ENCODE measurements around the gene ADAP1. TPM values are rescaled to one million over a fixed set of nuclear protein-coding genes. Genes with fewer than 3 reads are reported as not detected.

Gene ADAP1
- total RNA-seq, 1 experiment from 2014 or later, result 3.1 TPM

DNA sequence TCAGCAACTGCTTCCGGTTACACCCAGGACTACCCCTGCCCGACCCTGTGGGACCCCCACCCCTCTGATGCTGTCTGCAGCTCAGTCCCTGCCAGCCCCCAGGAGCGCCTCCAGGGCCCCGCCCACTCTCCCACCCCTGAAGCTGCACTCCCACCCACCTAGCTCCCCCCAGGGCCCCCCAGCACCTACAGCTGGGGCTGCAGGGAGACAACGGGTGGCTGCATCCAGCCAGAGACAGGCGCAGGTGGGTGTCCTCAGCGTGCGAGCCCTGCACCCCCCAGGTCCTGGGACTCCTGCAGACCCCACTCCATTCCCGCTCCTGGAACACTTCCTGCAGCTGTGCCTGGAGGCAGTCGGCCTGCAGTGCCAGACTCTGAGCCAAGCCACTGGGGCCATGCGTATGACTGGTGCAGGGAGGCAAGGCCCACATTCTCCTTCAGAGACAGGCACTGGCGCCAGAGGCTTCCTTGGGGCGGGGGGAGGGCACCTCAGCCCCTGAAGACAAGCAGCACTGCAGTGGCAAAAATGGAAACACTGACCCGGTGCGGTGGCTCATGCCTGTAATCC lies 34.6 kb upstream of the ADAP1 start:
- no peak for ATAC-seq
- H3K27ac ChIP-seq (ENCODE audit: low read length), result no peak overlapping the region
- CTCF ChIA-PET, result no interaction called here

DNA sequence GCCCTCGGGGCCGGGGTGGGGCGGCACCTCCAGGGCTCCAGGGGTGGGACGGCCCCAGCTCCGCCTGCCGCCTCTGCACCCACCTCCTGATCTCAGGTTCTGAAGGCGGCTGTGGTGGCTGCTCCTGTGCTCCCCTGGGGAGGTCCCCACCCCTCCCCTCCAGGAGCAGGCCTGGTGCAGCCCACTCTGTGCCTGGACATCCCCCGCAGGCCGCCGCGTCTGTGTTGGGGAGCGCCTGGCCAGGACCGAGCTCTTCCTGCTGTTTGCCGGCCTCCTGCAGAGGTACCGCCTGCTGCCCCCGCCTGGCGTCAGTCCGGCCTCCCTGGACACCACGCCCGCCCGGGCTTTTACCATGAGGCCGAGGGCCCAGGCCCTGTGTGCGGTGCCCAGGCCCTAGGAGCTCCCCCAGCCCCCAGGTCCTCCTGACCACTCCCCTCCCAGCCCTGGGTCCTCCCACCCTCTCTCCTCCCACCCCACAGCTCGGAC lies 34.0 kb upstream of the ADAP1 start:
- H3K9me3 ChIP-seq (ENCODE audit: control insufficient read depth, insufficient read depth, low read depth, low read length), result no peaks in the 10 kb centered on the region
- TF ChIP-seq, protein P1, sequence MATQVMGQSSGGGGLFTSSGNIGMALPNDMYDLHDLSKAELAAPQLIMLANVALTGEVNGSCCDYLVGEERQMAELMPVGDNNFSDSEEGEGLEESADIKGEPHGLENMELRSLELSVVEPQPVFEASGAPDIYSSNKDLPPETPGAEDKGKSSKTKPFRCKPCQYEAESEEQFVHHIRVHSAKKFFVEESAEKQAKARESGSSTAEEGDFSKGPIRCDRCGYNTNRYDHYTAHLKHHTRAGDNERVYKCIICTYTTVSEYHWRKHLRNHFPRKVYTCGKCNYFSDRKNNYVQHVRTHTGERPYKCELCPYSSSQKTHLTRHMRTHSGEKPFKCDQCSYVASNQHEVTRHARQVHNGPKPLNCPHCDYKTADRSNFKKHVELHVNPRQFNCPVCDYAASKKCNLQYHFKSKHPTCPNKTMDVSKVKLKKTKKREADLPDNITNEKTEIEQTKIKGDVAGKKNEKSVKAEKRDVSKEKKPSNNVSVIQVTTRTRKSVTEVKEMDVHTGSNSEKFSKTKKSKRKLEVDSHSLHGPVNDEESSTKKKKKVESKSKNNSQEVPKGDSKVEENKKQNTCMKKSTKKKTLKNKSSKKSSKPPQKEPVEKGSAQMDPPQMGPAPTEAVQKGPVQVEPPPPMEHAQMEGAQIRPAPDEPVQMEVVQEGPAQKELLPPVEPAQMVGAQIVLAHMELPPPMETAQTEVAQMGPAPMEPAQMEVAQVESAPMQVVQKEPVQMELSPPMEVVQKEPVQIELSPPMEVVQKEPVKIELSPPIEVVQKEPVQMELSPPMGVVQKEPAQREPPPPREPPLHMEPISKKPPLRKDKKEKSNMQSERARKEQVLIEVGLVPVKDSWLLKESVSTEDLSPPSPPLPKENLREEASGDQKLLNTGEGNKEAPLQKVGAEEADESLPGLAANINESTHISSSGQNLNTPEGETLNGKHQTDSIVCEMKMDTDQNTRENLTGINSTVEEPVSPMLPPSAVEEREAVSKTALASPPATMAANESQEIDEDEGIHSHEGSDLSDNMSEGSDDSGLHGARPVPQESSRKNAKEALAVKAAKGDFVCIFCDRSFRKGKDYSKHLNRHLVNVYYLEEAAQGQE (IDR thresholded peaks at IDR 0.05; ENCODE audit: insufficient read depth in 1 of 2, low read depth in 2 of 2, low read length in 1 of 2), result no peak
- TF ChIP-seq POLR2AphosphoS5 (IDR thresholded peaks at IDR 0.05; ENCODE audit: low read depth, low read length), result 0 out of 2 replicates have a peak, but pooled peaks have one; percentile 31
- peak; percentile 13 for ATAC-seq
- H3K27me3 ChIP-seq (ENCODE audit: control insufficient read depth, insufficient read depth, low read length), result no peaks in the 10 kb centered on the region
- no TSS peak for BruUV-seq (replicated peaks)
- H3K36me3 ChIP-seq (ENCODE audit: control insufficient read depth, insufficient read depth, low read length), result no peaks in the 10 kb centered on the region
- H3K4me1 ChIP-seq (ENCODE audit: control insufficient read depth, insufficient read depth, low read length), result peaks cover 52% of the 10 kb centered on the region
- DNase-seq (ENCODE audit: low read depth, low spot score), result no peak
- H3K4me3 ChIP-seq (ENCODE audit: low read depth in 2 of 2, low read length in 2 of 2), result no peak overlapping the region; a peak in 1 of 4 replicates
- ChIA-PET CTCF (no interaction called here), POLR2A (interaction anchor here (0.6 kb wide), 1 partner anchor 13 kb away, joined by 3 read pairs; the partner anchor contains the start of gene COX19)
- in situ Hi-C loops (cut with HindIII; ENCODE audit: low pct_unique_long_range_greater_than_20kb, low sequenced_read_pairs) (no loop called here), intact Hi-C loops (cut with micrococcal nuclease; ENCODE audit: unreplicated experiment) (no loop called here)
- no peak overlapping the region for H3K27ac ChIP-seq (ENCODE audit: low read length)

More for the DNA sequence above, 34.6 kb upstream of the ADAP1 start:
- H3K27me3 ChIP-seq (ENCODE audit: control insufficient read depth, insufficient read depth, low read length), result no peaks in the 10 kb centered on the region
- BruUV-seq (replicated peaks), result no TSS peak
- intact Hi-C loops (cut with micrococcal nuclease; ENCODE audit: unreplicated experiment) (no loop called here), in situ Hi-C loops (cut with HindIII; ENCODE audit: low pct_unique_long_range_greater_than_20kb, low sequenced_read_pairs) (no loop called here)
- H3K4me1 ChIP-seq (ENCODE audit: control insufficient read depth, insufficient read depth, low read length), result peaks cover 55% of the 10 kb centered on the region
- DNase-seq (ENCODE audit: low read depth, low spot score), result no peak
- TF ChIP-seq, protein P1 (IDR thresholded peaks at IDR 0.05; ENCODE audit: insufficient read depth in 1 of 2, low read depth in 2 of 2, low read length in 1 of 2), result no peak
- TF ChIP-seq CTCF (IDR thresholded peaks at IDR 0.05) (no peak), TCF7L2 (IDR thresholded peaks at IDR 0.05; ENCODE audit: low read depth, low read length) (no peak), POLR2AphosphoS5 (IDR thresholded peaks at IDR 0.05; ENCODE audit: low read depth, low read length) (no peak), SIN3A (IDR thresholded peaks at IDR 0.05; ENCODE audit: borderline replicate concordance, insufficient read depth, low read depth, low read length) (no peak)
- no peak overlapping the region for H3K4me3 ChIP-seq (ENCODE audit: low read depth in 2 of 2, low read length in 2 of 2)
- H3K9me3 ChIP-seq (ENCODE audit: control insufficient read depth, insufficient read depth, low read depth, low read length), result no peaks in the 10 kb centered on the region
- no peaks in the 10 kb centered on the region for H3K36me3 ChIP-seq (ENCODE audit: control insufficient read depth, insufficient read depth, low read length)
- POLR2A ChIA-PET, result no interaction called here
